GM12875 (cell line): ENCODE results near the gene CEACAM19.

Experiments used
- H3K4me3 ChIP-seq: one replicate; pipeline ENCODE4 v1.5.1; 2011; ENCODE audit warnings: low read depth, low read length, control low read depth
- CTCF ChIP-seq: IDR thresholded peaks from 2 replicates; pipeline ENCODE4 v1.5.1; 2011; ENCODE audit warnings: low read depth, mild to moderate bottlenecking, control low read depth, inconsistent platforms, low read length, moderate library complexity, borderline replicate concordance; ENCODE audit not compliant: insufficient read depth

Gene CEACAM19

DNA sequence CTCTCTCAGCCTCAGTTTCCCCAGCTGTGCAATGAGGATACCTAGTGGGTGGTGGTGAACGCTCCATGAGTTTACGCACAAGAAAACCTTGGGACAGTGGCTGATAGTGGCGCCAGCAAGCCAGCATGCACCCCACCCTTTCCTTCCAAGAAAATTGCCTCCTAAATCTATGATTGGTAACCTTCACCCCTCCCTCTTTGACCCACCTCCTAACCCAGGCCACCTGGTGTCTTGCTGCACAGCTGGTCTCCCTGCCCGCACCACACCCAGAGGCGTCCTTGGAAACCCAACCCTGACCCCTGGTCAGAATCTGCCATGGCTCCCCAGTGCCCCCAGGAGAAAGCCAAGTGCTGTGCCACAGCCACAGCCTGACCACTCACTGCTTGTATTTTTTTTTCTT is 54.4 kb downstream of the CEACAM19 start:
- TF ChIP-seq CTCF = no peak
- no peak overlapping the region for H3K4me3 ChIP-seq

GRCh38 chr19:44726465-44726864 is 55.2 kb downstream of the CEACAM19 start:
- TF ChIP-seq CTCF = no peak
- H3K4me3 ChIP-seq = no peak overlapping the region

GRCh38 chr19:44728178-44728577 is 56.9 kb downstream of the CEACAM19 start:
- TF ChIP-seq CTCF = no peak
- no peak overlapping the region for H3K4me3 ChIP-seq

DNA sequence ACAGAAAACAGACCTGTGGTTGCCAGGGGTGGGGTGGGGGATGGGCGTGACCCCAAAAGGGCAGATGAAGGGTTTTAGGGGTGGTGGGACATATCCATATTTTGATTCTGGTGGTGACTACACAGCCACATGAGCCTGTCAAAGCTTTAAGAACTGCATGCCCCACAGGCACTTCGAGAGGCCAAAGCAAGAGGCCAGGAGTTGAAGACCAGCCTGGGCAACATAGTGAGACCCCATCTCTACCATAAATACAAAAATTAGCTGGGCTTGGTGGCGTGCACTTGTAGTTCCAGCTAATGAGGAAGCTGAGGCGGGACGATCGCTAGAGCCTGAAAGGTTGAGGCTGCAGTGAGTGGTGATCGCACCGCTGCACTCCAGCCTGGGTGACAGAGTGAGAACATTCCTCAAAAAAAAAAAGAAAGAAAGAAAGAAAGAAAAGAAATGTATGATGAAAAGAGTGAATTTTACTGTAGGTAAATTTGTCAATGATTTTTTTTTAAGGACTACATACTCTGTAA is 58.3 kb downstream of the CEACAM19 start:
- no peak overlapping the region for H3K4me3 ChIP-seq
- TF ChIP-seq CTCF = no peak

GRCh38 chr19:44731081-44731480 is 59.8 kb downstream of the CEACAM19 start:
- H3K4me3 ChIP-seq = no peak overlapping the region
- TF ChIP-seq CTCF = no peak

DNA sequence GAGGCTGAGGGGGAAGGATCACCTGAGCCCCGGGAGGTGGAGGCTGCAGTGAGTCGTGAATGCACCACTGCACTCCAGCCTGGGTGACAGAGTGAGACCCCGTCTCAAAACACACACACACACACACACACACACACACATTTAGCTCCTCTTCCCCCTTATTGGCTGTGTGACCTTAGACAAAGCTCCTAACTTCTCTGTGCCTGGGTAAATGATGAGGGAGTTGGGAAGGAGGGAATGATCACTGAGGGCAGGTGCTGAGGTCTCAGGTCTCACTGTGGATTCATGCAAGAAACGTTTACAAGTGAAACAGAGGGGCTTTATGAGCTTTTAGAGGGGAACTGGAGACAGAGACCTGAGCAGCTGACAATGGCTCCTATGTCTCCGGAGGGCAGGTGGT is 60.3 kb downstream of the CEACAM19 start:
- TF ChIP-seq CTCF = no peak
- H3K4me3 ChIP-seq = no peak overlapping the region

DNA sequence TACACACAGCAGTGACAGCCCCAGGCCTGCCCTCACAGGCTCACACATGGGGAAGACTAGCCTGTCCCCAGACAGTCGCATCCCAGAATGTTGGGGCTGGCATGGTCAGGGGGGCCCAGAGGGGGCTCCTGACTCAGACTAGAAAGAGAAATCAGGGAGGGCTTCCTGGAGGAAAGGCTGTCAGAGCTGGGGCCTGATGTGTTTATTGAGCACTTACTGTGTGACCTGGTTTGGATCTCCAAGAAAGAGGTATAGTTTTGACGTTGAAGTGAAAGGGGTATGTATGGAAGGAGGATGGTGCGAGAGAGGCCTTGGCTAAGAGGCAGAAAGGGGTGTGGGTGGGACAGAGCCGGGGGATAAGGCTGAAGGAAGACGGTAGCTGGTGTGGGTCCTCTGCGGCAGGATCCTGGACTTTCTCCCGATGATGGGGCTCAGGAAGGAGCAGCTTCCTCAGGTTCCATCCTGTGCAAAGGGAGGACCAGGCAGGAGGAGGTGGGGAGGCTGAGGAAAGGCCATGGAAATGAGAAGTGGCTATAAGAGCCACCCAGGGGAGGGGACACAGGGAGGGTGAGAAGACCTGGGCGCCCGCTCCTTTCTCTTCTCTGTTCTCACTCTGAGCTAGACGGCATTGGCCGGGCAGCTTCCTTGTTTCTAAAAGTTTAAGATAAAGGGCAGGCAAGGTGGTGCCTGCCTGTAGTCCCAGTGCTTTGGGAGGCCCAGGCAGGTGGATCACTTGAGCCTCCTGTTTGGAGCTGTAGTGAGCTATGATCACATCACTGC is 61.1 kb downstream of the CEACAM19 start:
- no peak for TF ChIP-seq CTCF

More for the DNA sequence above, 61.1 kb downstream of the CEACAM19 start:
- no peak overlapping the region for H3K4me3 ChIP-seq
